Left renal cortex interstitium (tissue), 4 donors: ENCODE results near the gene CEMIP. TPM values are rescaled to one million over a fixed set of nuclear protein-coding genes. Genes with fewer than 3 reads are reported as not detected.
"Not testable (repeated sequence)": the region's sequence is repeated elsewhere in the genome, so short reads cannot be mapped to it uniquely, and the experiment has no call there.

ENCODE experiments used
- DNase-seq, 4 donors: peaks; one replicate each; pipeline ENCODE4 v3.0.0-alpha.2; 2013; ENCODE audit warnings: low read depth in 4 of 4, low spot score in 2 of 4, missing footprints in 1 of 4
- polyA plus RNA-seq, 4 donors: library from polyadenylated mRNA; unstranded; fragments of 120-200 nt; gene quantifications; one replicate each; pipeline ENCODE4 v1.2.1, GENCODE V29; 2013; ENCODE audit not compliant: insufficient read length in 4 of 4

CEMIP gene
- polyA plus RNA-seq, 4 donors, result 2.0 to 6.2 (median 4.1) TPM

DNA sequence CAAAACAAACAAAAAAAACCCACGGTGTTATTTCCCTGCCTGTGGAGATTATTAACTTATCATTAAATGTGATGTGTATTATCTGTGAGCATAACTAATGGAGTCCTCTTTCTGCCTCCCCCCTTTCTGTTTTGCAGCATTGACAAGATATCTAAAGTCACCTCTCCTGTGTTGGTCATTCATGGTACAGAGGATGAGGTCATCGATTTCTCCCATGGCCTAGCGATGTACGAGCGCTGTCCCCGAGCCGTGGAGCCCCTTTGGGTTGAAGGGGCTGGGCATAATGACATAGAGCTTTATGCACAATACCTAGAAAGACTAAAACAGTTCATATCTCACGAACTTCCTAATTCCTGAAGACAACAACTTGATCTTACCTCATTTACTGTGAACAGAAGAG lies 25.2 kb upstream of the CEMIP start:
- no peak for DNase-seq

DNA sequence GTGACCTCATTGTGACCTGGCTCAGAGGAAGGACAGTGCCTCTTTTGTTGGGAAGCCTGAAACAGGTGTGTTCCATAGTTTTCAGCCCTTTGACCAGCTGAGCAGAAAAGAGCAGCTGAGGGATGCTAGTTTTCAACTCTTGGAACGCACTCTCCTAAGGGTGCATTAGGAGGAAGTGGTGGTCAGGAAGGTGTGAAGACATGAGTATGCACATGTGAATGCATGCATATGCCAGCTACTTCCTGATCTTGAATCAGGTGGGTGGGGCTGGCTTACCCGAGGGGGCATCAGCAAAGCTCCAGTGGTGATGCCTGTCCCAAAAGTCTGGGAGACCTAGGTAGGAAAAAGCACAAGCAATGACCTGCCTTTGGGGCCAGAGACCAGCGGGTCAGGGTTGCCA lies 23.3 kb upstream of the CEMIP start:
- DNase-seq, result no peak

DNA sequence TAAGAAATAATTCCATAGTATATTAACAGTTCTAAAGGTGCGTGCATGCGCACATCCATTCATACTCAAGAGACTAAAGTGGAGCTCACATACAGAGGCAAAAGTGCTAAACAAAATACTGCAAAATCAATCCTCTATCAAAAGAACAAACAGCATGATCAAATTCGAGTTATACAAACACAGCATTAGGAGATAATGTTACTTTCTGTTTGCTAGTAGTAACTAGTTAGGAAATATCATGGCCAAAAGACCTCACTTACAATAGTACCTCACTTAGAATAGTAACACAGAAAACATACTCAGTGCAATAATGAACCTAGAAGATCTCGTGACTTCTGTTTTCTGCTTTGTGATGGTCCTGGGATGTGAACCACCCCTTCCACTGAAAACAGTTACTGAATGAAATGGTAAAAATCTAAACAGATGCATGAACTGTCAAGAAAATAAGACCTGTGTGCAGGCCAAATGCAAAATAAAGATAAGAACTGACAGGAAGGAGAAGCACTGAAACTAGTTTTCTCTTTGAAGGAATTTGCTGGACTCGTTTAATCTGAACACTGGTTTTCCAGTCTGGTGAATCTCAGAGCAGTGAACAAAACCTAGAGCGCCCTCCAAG lies 20.9 kb upstream of the CEMIP start:
- no peak for DNase-seq

- no peak for DNase-seq
These were observed 18.2 kb upstream of the CEMIP start for GRCh38 chr15:80760960-80761359.

GRCh38 chr15:80761754-80762153 lies 17.4 kb upstream of the CEMIP start:
- DNase-seq, result no peak

GRCh38 chr15:80763235-80763634 lies 15.9 kb upstream of the CEMIP start:
- not testable (repeated sequence) for DNase-seq

DNA sequence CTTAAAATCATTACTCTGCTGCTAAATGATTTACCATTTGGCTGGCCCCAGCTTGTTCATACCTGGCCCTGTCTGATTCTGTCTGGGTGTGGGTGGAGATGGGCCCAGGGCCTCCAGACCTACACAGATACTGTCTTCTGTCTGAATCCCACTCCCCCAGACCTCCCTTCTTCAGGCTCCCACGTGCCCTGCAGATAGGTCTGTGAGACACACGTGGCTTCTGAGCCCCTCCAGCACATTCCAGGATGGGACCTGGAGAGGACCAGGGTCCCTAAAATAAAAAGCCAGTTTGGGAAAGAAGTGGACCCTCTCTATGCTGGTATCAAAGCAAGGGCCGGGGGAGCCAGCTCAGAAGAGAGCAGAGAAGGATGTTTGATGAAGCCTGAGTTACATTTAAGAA lies 14.6 kb upstream of the CEMIP start:
- DNase-seq, result no peak

DNA sequence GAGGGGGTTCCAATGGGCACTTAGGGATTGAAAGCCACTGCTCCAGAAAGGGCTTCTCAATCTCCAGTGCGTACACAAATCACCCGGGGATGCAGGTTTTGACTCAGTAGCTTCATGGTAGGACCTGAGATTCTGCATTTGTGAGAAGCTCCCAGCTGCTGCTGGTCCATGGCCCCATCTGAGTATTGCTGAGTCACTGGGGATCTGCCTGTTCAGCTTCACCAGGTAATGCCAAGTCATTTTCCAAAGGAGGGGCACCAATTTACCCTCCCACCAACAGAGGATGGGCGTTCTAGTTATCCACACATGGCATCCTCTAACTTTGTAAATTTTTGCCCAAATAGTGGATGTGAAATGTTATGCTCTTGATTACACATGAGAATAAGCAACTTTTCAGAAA lies 12.9 kb upstream of the CEMIP start:
- DNase-seq, result no peak

GRCh38 chr15:80768158-80768557 lies 11.0 kb upstream of the CEMIP start:
- DNase-seq, result no peak

DNA sequence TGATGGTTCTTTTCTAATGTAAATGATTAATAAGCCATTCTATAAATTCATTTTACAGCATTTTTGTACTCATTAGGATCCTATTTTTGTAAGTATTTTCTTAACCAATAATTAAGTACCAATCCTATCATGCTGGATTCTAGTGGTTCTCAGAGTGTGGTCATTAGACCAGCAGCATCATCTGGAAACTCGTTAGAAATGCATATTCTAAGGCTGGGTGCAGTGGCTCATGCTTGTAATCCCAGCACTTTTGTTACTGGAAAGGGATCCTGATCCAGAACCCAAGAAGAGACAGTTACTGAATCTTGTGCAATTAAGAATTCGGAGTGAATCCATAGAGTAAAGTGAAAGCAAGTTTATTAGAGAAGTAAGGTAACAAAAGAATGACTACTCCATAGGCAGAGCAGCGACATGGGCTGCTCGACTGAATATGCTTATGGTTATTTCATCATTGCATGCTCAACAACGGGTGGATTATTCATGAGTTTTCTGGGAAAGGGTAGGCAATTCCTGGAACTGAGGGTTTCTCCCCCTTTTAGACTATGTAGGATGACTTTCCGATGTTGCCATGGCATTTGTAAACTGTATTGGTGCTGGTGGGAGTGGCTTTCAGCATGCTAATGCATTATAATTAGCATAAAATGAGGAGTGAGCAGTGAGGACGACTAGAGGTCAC lies 9.9 kb upstream of the CEMIP start:
- DNase-seq, result no peak

- no peak for DNase-seq
These were observed 9.1 kb upstream of the CEMIP start for GRCh38 chr15:80769829-80770705.

DNA sequence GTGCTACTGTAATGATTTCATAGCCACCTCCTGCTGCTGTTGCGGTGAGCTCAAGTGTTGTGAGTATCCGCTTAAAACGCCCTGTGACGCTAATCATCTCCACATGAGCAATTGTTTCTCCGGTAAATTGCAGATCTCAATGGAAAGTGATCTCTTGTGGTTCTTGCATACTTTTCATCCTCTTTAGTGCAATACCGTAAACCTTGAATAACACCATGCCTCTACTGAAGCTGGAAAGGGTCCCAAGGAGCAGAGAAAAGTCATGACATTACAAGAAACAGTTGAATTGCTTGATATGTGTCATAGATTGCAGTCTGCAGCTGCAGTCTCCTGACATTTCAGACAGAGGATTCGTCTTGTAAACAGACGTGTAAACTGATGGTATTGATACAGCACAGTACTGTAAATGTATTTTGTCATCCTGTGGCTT lies 6.0 kb upstream of the CEMIP start:
- DNase-seq, result no peak

DNA sequence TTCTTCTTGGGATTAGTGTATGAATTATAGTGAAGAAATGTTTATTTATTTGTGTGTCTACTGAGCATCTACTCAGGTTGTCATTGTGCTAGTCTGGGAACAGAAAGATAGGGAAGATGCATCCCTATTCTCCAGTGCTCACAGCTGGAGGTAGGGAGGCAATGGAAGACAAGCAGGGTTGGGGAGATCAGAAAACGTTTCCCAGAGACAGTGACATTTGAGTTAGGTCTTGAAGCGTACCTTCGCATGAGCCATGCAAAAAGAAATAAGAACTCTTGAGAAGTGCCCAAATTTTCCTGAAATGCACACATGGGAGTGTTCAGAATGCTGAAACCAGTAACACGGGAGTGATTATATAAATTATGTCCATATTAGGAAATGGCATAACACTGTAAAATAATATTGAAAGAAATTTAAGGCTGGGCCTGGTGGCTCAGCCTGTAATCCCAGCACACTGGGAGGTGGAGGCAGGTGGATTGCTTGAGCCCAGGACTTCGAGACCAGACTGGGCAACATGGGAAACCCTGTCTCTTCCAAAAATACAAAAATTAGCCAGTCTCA lies 5.3 kb upstream of the CEMIP start:
- DNase-seq, result no peak

DNA sequence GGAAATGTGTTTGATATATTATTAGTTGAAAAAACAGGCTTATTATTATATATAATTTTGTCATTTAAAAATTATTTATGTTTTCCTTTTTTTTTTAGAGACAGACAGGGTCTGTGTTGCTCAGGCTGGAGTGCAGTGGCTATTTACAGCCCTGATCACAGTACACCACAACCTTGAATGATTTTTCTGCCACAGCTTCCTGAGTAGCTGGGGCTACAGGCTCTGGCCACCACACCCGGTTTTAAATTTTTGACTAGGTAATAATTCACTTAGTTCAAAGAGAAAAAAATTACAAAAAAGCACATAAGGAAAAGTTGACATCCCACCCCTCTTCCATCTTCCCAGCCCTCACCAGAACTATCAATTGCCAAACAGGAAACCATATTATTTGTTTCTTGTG lies 4.7 kb upstream of the CEMIP start:
- DNase-seq, result no peak

DNA sequence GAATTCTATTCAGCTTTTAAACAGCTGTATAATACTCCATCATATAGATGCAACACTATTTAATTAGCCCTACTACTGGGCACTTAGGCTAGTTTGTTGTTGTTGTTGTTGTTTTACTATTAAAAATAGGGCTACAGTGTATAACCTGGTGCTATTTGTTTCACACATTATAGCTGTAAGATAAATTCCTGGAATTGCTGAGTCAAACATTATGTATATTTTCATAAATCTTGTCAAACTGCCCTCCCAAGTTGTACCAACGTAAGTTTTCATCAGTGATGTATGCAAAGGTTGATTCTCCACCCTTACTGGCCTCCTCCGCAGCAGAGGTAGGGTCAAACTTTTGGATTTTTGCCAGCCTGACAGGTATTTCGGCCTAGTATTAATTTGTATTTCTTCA lies 3.8 kb upstream of the CEMIP start:
- no peak for DNase-seq

- DNase-seq, result peak in 2 of 4 donors; percentile 13 to 64
These were observed 2.6 kb upstream of the CEMIP start for GRCh38 chr15:80776420-80777045.

DNA sequence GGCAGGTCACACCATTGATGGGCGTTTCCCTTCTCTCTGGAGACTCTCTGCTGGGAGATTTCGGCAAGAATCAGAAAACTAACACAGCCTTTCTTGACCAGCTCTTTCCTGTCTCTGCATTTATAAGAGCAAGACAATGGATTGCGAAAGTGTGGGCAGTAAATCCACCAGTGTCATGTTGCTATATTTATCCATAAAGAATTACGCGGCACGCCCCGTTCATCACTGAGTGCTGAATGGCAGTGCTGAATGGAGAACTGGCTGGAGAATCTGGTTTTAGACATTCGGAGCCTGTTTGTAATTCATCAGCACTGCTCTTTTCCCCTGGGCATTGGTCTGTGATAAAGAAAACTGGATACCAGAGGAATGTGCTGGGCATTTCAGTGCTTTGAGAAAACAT lies 2.0 kb upstream of the CEMIP start:
- no peak for DNase-seq

- DNase-seq, result peak in 1 of 4 donors; percentile 6
These were observed 1.1 kb upstream of the CEMIP start for GRCh38 chr15:80777826-80778620.

- peak in 1 of 4 donors; percentile 15 for DNase-seq
These were observed 578 bp upstream of the CEMIP start for GRCh38 chr15:80778621-80778963.
